Nephron (organoid): ENCODE data around the gene MARCHF11.

Source experiments
- H3K27ac Mint-ChIP-seq, 3 experiments: 2 replicates each; pipeline ENCODE4 v1.8.0; 2020; ENCODE audit warnings: mixed read lengths in 3 of 3, mild to moderate bottlenecking in 2 of 3, moderate library complexity in 1 of 3
- H3K27me3 Mint-ChIP-seq: 2 replicates; pipeline ENCODE4 v1.8.0; 2021; ENCODE audit warnings: low read depth, mild to moderate bottlenecking, moderate library complexity, mixed read lengths
- H3K36me3 Mint-ChIP-seq: 2 replicates; pipeline ENCODE4 v1.8.0; 2020; ENCODE audit warnings: low read depth, mixed read lengths
- H3K4me1 Mint-ChIP-seq: 2 replicates; pipeline ENCODE4 v1.8.0; 2020; ENCODE audit warnings: mixed read lengths
- H3K4me3 Mint-ChIP-seq, 3 experiments: 2 replicates each; pipeline ENCODE4 v1.8.0; 2020; ENCODE audit warnings: mild to moderate bottlenecking in 3 of 3, mixed read lengths in 3 of 3, moderate library complexity in 2 of 3
- H3K9me3 Mint-ChIP-seq: 2 replicates; pipeline ENCODE4 v1.8.0; 2020; ENCODE audit warnings: mixed read lengths
- TF ChIP-seq, protein P1 (sequence below), 3 experiments: fragments of 200-600 bp; sonication (generic); IDR thresholded peaks; one replicate each; pipeline ENCODE4 v1.5.0; 2021; ENCODE audit warnings: antibody characterized with exemption in 3 of 3; ENCODE audit not compliant: unreplicated experiment in 3 of 3

MARCHF11 gene, protein sequence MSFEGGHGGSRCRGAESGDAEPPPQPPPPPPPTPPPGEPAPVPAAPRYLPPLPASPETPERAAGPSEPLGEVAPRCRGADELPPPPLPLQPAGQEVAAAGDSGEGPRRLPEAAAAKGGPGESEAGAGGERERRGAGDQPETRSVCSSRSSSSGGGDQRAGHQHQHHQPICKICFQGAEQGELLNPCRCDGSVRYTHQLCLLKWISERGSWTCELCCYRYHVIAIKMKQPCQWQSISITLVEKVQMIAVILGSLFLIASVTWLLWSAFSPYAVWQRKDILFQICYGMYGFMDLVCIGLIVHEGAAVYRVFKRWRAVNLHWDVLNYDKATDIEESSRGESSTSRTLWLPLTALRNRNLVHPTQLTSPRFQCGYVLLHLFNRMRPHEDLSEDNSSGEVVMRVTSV

GRCh38 chr5:16179511-16179935, at the start of gene MARCHF11:
Gene MARCHF11, minus strand, starts transcription at chr5:16179791. Its CDS starts 216 bp downstream, at chr5:16179575.
- Mint-ChIP-seq H3K4me1 (no peaks in the 10 kb centered on the region), H3K9me3 (peaks cover 5% of the 10 kb centered on the region), H3K4me3 (peak within 1 kb of the TSS; percentile 80 to 82 (median 82)), H3K27ac (no peak within 1 kb of the TSS), H3K36me3 (no peaks in the 10 kb centered on the region), H3K27me3 (peaks cover 78% of the 10 kb centered on the region)
- TF ChIP-seq, protein P1, sequence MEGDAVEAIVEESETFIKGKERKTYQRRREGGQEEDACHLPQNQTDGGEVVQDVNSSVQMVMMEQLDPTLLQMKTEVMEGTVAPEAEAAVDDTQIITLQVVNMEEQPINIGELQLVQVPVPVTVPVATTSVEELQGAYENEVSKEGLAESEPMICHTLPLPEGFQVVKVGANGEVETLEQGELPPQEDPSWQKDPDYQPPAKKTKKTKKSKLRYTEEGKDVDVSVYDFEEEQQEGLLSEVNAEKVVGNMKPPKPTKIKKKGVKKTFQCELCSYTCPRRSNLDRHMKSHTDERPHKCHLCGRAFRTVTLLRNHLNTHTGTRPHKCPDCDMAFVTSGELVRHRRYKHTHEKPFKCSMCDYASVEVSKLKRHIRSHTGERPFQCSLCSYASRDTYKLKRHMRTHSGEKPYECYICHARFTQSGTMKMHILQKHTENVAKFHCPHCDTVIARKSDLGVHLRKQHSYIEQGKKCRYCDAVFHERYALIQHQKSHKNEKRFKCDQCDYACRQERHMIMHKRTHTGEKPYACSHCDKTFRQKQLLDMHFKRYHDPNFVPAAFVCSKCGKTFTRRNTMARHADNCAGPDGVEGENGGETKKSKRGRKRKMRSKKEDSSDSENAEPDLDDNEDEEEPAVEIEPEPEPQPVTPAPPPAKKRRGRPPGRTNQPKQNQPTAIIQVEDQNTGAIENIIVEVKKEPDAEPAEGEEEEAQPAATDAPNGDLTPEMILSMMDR (IDR thresholded peaks at IDR 0.05; ENCODE audit: unreplicated experiment in 3 of 3), result no peak

DNA sequence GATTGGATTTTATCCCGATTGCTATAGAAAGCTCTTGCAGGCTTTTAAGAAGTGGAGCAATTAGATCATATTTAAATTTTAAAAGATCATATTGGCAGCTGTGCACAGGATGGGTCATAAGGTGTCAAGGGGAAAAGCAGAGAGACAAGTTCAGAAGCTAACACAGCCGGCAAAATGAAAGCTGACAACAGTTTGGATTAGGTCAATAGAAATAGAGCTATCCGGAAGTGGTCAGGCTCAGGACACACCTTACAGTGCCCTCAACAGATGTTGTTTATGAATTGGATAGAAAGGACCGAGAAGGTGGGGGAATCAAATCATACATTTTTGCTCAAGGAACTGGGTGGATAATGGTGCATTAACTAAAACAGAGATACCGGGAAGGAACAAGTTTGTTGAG, 46.3 kb upstream of the MARCHF11 start:
- Mint-ChIP-seq H3K4me1 (no peaks in the 10 kb centered on the region), H3K36me3 (no peaks in the 10 kb centered on the region), H3K27ac (no peak overlapping the region), H3K9me3 (no peaks in the 10 kb centered on the region), H3K4me3 (no peak overlapping the region), H3K27me3 (no peaks in the 10 kb centered on the region)
- TF ChIP-seq, protein P1 (IDR thresholded peaks at IDR 0.05; ENCODE audit: unreplicated experiment in 3 of 3), result no peak

DNA sequence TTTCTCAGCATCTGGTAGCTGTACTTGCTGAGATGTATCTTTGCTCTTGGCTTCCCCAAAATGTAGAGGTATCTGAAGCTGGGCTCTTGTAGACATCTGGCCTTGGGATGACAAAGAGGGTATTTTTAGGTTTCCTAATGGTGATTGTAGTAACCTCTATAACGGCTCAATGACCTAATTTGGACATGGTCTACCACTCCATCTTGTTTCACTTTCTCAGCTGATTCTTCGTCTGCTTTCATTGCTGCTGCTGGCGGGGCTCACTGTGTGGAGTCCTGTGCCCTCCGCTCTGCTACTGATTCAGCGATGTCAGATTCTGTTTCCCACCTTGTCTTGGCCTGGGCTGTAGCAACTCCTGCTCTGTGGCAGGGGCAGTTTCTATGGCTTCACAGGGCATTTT, 12.7 kb upstream of the MARCHF11 start:
- H3K27me3 Mint-ChIP-seq, result peaks cover 4% of the 10 kb centered on the region
- peaks cover 6% of the 10 kb centered on the region for H3K9me3 Mint-ChIP-seq
- H3K27ac Mint-ChIP-seq, result no peak overlapping the region
- TF ChIP-seq, protein P1 (IDR thresholded peaks at IDR 0.05; ENCODE audit: unreplicated experiment in 3 of 3), result no peak
- H3K36me3 Mint-ChIP-seq, result no peaks in the 10 kb centered on the region
- H3K4me1 Mint-ChIP-seq, result no peaks in the 10 kb centered on the region
- H3K4me3 Mint-ChIP-seq, result no peak overlapping the region

- Mint-ChIP-seq H3K36me3 (no peaks in the 10 kb centered on the region), H3K27me3 (peaks cover 84% of the 10 kb centered on the region), H3K27ac (no peak overlapping the region), H3K4me1 (no peaks in the 10 kb centered on the region), H3K9me3 (peaks cover 5% of the 10 kb centered on the region), H3K4me3 (peak overlapping the region; percentile 76 to 80 (median 78))
- TF ChIP-seq, protein P1 (IDR thresholded peaks at IDR 0.05; ENCODE audit: unreplicated experiment in 3 of 3), result no peak
These were observed 1.1 kb upstream of the MARCHF11 start for GRCh38 chr5:16180789-16181082.

DNA sequence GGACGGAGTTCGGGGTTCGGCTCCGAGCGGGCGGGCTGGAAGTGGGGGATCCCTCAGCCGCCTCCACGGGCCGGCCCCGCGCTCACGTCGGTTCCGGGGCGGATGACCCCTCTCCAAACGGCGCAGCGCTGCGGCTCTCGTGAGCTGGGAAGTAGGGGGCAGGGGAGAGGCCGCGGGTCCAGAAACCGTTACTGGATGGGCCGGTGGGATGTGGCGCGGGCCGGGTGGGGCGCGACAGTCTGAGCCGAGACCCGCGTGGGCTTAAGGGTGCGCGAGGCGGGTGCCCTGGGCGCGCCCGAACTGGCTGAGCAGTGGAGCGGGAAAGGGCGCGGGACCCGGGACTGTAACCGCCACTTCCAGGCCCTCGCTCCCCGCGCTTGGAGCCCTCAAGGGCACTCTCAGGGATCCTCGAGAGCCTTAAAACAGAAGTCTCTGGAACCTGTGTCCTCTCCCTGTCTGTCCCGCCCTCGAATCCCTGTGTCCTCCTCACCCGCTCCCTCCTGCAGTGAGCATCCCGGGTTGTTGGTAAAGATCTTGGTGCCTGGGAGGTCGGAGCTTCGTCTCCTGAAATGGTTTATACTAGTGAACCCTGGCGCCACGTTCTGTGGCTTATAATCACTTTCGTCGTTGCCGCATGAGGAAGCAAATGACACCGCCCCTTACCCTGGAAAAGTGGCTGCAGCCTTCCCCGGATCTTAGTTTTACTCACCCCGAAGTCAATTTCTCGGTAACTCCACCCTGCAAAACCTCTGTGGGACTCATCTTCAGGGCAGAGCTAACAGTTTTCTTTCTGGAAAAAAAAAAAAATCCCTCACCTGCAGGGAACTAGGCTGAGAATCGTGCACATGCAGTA, 571 bp upstream of the MARCHF11 start:
- no peaks in the 10 kb centered on the region for H3K36me3 Mint-ChIP-seq
- TF ChIP-seq, protein P1 (IDR thresholded peaks at IDR 0.05; ENCODE audit: unreplicated experiment in 3 of 3), result no peak
- no peak overlapping the region for H3K27ac Mint-ChIP-seq
- peak overlapping the region; percentile 76 to 80 (median 78) for H3K4me3 Mint-ChIP-seq
- H3K4me1 Mint-ChIP-seq, result no peaks in the 10 kb centered on the region
- peaks cover 5% of the 10 kb centered on the region for H3K9me3 Mint-ChIP-seq
- peaks cover 82% of the 10 kb centered on the region for H3K27me3 Mint-ChIP-seq
